GM12878 (cell line): Measurements from ENCODE around the gene UBE2D4. TPM values are rescaled to one million over a fixed set of nuclear protein-coding genes. Genes with fewer than 3 reads are reported as not detected.

Experiments used
- CBFB ChIP-seq: IDR thresholded peaks from 2 replicates; pipeline ENCODE4 v1.6.1; 2016; ENCODE audit warnings: antibody characterized with exemption, low read depth
- CEBPZ ChIP-seq: fragments of 150-350 bp; IDR thresholded peaks from 2 replicates; pipeline ENCODE4 v1.6.1; 2016; ENCODE audit warnings: low read depth, low read length
- CTCF ChIP-seq, 3 experiments: IDR thresholded peaks in 2 of 3; conservative IDR thresholded peaks in 1 of 3; 2 replicates each; pipeline ENCODE4 v1.5.1; 2011; ENCODE audit warnings: low read depth in 3 of 3, low read length in 3 of 3, mild to moderate bottlenecking in 3 of 3, control low read depth in 2 of 3, moderate library complexity in 2 of 3, inconsistent platforms in 1 of 3, mixed read lengths in 1 of 3; ENCODE audit not compliant: control insufficient read depth in 2 of 3, insufficient read depth in 1 of 3; ENCODE audit errors: extremely low read depth in 1 of 3
- DPF2 ChIP-seq: fragments of 450-650 bp; IDR thresholded peaks from 2 replicates; pipeline ENCODE4 v1.6.1; 2017; ENCODE audit warnings: mild to moderate bottlenecking
- LARP7 ChIP-seq: fragments of 450-650 bp; IDR thresholded peaks from 2 replicates; pipeline ENCODE4 v1.6.1; 2017; ENCODE audit warnings: mild to moderate bottlenecking
- NKRF ChIP-seq: fragments of 450-650 bp; conservative IDR thresholded peaks from 2 replicates; pipeline ENCODE4 v1.6.1; 2017; ENCODE audit warnings: mild to moderate bottlenecking, moderate library complexity
- NR2F1 ChIP-seq: fragments of 450-650 bp; conservative IDR thresholded peaks from 2 replicates; pipeline ENCODE4 v1.6.1; 2017; ENCODE audit warnings: mild to moderate bottlenecking
- RAD21 ChIP-seq: IDR thresholded peaks from 2 replicates; pipeline ENCODE4 v1.6.1; 2011; ENCODE audit warnings: mild to moderate bottlenecking, low read depth, low read length, moderate library complexity; ENCODE audit not compliant: insufficient read depth
- SIX5 ChIP-seq: IDR thresholded peaks from 2 replicates; pipeline ENCODE4 v1.6.1; 2011; ENCODE audit warnings: mild to moderate bottlenecking, low read depth, low read length, moderate library complexity; ENCODE audit not compliant: severe bottlenecking
- SREBF2 ChIP-seq: IDR thresholded peaks from 2 replicates; pipeline ENCODE4 v1.6.1; 2012; ENCODE audit warnings: mild to moderate bottlenecking, low read length
- STAT1 ChIP-seq: fragments of 450-650 bp; conservative IDR thresholded peaks from 2 replicates; pipeline ENCODE4 v1.6.1; 2014; ENCODE audit warnings: antibody characterized with exemption, mild to moderate bottlenecking
- SUZ12 ChIP-seq: fragments of 200-600 bp; sonication (generic); IDR thresholded peaks from one replicate; pipeline ENCODE4 v1.6.1; 2018; ENCODE audit warnings: antibody characterized with exemption, mild to moderate bottlenecking; ENCODE audit not compliant: unreplicated experiment
- TARDBP ChIP-seq: IDR thresholded peaks from 2 replicates; pipeline ENCODE4 v1.6.1; 2016; ENCODE audit warnings: borderline replicate concordance
- ZNF687 ChIP-seq: fragments of 450-650 bp; IDR thresholded peaks from 2 replicates; pipeline ENCODE4 v1.6.1; 2017; ENCODE audit warnings: mild to moderate bottlenecking, moderate library complexity
- polyA plus RNA-seq, 11 experiments: library from polyadenylated mRNA; depleted of rRNA in 4 of 11; unstranded in 6 of 11; stranded (reverse) in 5 of 11; fragments of >200 nt; fragmentation: Nextera tagmentation in 4 of 11; fragmentation: Illumina TruSeq in 1 of 11; extraction: Ambion mirVana in 4 of 11; extraction: Trizol in 1 of 11; gene quantifications; 1 replicate in 1 of 11; 2 replicates in 10 of 11; pipeline versions ENCODE4 v1.2.1 to v1.2.3, GENCODE V29; 2011 to 2016; ENCODE audit warnings: inconsistent platforms in 2 of 11, missing spikeins in 2 of 11, low read depth in 1 of 11
- total RNA-seq, 4 experiments: library from RNA; depleted of rRNA in 3 of 4; stranded (reverse); fragments of >200 nt in 3 of 4; fragmentation: Illumina TruSeq in 1 of 4; extraction: Trizol in 1 of 4; gene quantifications; 2 replicates each; pipeline versions ENCODE4 v1.2.1 to v1.2.3, GENCODE V29; 2013 to 2021

Gene UBE2D4
- total and polyA plus RNA-seq, 10 of the 15 experiments (the other 5 are each of a cell fraction or from before 2014, with no cell fraction given): 3.5 to 16.6 (median 10.3) TPM

- TF ChIP-seq ZNF687: peak; percentile 99
- no peak for TF ChIP-seq SUZ12
- no peak; the same call in 1 of the 2 replicates for TF ChIP-seq TARDBP
- TF ChIP-seq CEBPZ: no peak
- TF ChIP-seq CTCF (IDR thresholded peaks at IDR 0.05 in 2 of 3, conservative IDR thresholded peaks at IDR 0.05 in 1 of 3; ENCODE audit: control insufficient read depth in 2 of 3, extremely low read depth in 1 of 3, insufficient read depth in 1 of 3, low read depth in 3 of 3, low read length in 3 of 3): 0 out of 6 replicates have a peak, but pooled peaks of 1 of the 3 experiments have one; percentile 11
- TF ChIP-seq STAT1: 0 out of 2 replicates have a peak, but pooled peaks have one; percentile 59
- no peak for TF ChIP-seq SREBF2
- peak; percentile 95 for TF ChIP-seq LARP7
- no peak for TF ChIP-seq RAD21
- 0 out of 2 replicates have a peak, but pooled peaks have one; percentile 9 for TF ChIP-seq CBFB
- TF ChIP-seq SIX5: no peak
- peak; percentile 66 for TF ChIP-seq NR2F1
- peak; percentile 88 for TF ChIP-seq DPF2
- TF ChIP-seq NKRF: peak; percentile 88
Observed at GRCh38 chr7:43925984-43926797, at the start of gene UBE2D4 (continued).
